GM18505 (cell line): Measurements from ENCODE around the gene CDH3.

Experiments used
- ATAC-seq: cut with Tn5 transposase; IDR thresholded peaks from one replicate; pipeline ENCODE4 v1.9.1; 2021; ENCODE audit not compliant: unreplicated experiment
- POLR2A ChIP-seq: IDR thresholded peaks from 4 replicates; pipeline ENCODE4 v1.6.1; 2011; ENCODE audit warnings: borderline replicate concordance; ENCODE audit not compliant: insufficient read depth, insufficient read length; ENCODE audit errors: extremely low read depth

The CDH3 gene

GRCh38 chr16:68740628-68741346 is 95.7 kb downstream of the CDH3 start:
- no peak for TF ChIP-seq POLR2A
- no peak for ATAC-seq

- no peak for ATAC-seq
Observed at GRCh38 chr16:68743664-68744063, 98.6 kb downstream of the CDH3 start.

GRCh38 chr16:68744744-68745280 is 99.7 kb downstream of the CDH3 start:
- ATAC-seq: no peak
- no peak for TF ChIP-seq POLR2A

More at GRCh38 chr16:68743664-68744063, 98.6 kb downstream of the CDH3 start:
- TF ChIP-seq POLR2A: no peak

- ATAC-seq: no peak
- TF ChIP-seq POLR2A: no peak
Observed at GRCh38 chr16:68746951-68747350, 101.8 kb downstream of the CDH3 start.

- no peak for TF ChIP-seq POLR2A
- ATAC-seq: no peak
Observed at GRCh38 chr16:68749432-68749831, 104.3 kb downstream of the CDH3 start.
